Right cardiac atrium (tissue), 5 donors: ENCODE data around the gene PLCB1. TPM values are rescaled to one million over a fixed set of nuclear protein-coding genes. Genes with fewer than 3 reads are reported as not detected.
"Not testable (repeated sequence)": the region's sequence is repeated elsewhere in the genome, so short reads cannot be mapped to it uniquely, and the experiment has no call there.

ENCODE experiments used
- ATAC-seq, 2 donors: fragments of 200-7000 bp; cut with Tn5 transposase; one replicate each; pipeline versions ENCODE4 v1.8.0 to v1.9.1; 2020; ENCODE audit warnings: moderate library complexity in 2 of 2, mild to moderate bottlenecking in 1 of 2
- DNase-seq, 3 donors: peaks; one replicate each; pipeline ENCODE4 v3.0.0-alpha.2; 2020
- H3K27ac ChIP-seq: one replicate; pipeline ENCODE4 v1.5.1; 2013; ENCODE audit warnings: mild to moderate bottlenecking, low read length, control low read depth, moderate library complexity
- H3K27me3 ChIP-seq: one replicate; pipeline ENCODE4 v1.6.1; 2013; ENCODE audit not compliant: control insufficient read depth, insufficient read depth
- H3K4me1 ChIP-seq: one replicate; pipeline ENCODE4 v1.6.1; 2013; ENCODE audit warnings: low read length; ENCODE audit not compliant: control insufficient read depth, insufficient read depth
- H3K4me3 ChIP-seq: one replicate; pipeline ENCODE4 v1.5.1; 2013; ENCODE audit warnings: low read length, control low read depth
- H3K9me3 ChIP-seq: one replicate; pipeline ENCODE4 v1.6.1; 2013; ENCODE audit warnings: low read length; ENCODE audit not compliant: control insufficient read depth
- WGBS: extraction: QIAGEN DNeasy Blood & Tissue Kit; methylation state at CpG from one replicate; pipeline ENCODE4 v1.1.7; 2013; 5-methylcytosine and 5-hydroxymethylcytosine counted together
- intact Hi-C, 4 donors: fragments of 100-400 bp; cut with DNase I; formaldehyde crosslinking; loops; one replicate each; pipeline versions ENCODE4 v1.11.0 to v1.14.0; 2022 to 2023
- long read RNA-seq, 4 donors: library from polyadenylated mRNA; unstranded; transcript quantifications; one replicate each; pipeline ENCODE4 v2.0.0, GENCODE V29; 2020 to 2021
- polyA plus RNA-seq: library from polyadenylated mRNA; stranded (reverse); fragments of 200-250 nt; gene quantifications from one replicate; pipeline ENCODE4 v1.2.3, GENCODE V29; 2013
- total RNA-seq, 4 donors: library from RNA; stranded (reverse); fragmentation: NEBNext Ultra II Directional; extraction: Animal tissue kit (Norgen Biotek cat#: 25700); gene quantifications; one replicate each; pipeline ENCODE4 v1.2.1, GENCODE V29; 2021
- donor health status: healthy with polysubstance abuse.
- donor health status: DM: no; HTN: yes; CAD: no.
- donor health status: DM: no; HTN: no; CAD: no.
- donor health status: DM: no; HTN: yes; CAD: no; lungs with severe emphysema.
- donor health status: DM: yes; HTN: yes; CAD: no.

PLCB1 gene
- 10 to 100 TPM; 11.4 to 20.3 (median 14.1) TPM for total RNA-seq
- polyA plus RNA-seq: 7.6 TPM
- long read RNA-seq, donor 1, partial matches to known transcripts: 1 of 5 reads
- long read RNA-seq, donor 1, other reads (novel, unspliced or antisense): 4 of 5 reads
- long read RNA-seq, donor 2, partial matches to known transcripts: 2 of 5 reads
- long read RNA-seq, donor 2, other reads (novel, unspliced or antisense): 3 of 5 reads
- long read RNA-seq, donor 3, partial matches to known transcripts: 14 of 19 reads
- long read RNA-seq, donor 3, other reads (novel, unspliced or antisense): 5 of 19 reads
- long read RNA-seq, donor 4, full-length matches to known transcripts: 3 of 5 reads
- long read RNA-seq, donor 4, partial matches to known transcripts: 0 of 5 reads
- long read RNA-seq, donor 4, other reads (novel, unspliced or antisense): 2 of 5 reads

DNA sequence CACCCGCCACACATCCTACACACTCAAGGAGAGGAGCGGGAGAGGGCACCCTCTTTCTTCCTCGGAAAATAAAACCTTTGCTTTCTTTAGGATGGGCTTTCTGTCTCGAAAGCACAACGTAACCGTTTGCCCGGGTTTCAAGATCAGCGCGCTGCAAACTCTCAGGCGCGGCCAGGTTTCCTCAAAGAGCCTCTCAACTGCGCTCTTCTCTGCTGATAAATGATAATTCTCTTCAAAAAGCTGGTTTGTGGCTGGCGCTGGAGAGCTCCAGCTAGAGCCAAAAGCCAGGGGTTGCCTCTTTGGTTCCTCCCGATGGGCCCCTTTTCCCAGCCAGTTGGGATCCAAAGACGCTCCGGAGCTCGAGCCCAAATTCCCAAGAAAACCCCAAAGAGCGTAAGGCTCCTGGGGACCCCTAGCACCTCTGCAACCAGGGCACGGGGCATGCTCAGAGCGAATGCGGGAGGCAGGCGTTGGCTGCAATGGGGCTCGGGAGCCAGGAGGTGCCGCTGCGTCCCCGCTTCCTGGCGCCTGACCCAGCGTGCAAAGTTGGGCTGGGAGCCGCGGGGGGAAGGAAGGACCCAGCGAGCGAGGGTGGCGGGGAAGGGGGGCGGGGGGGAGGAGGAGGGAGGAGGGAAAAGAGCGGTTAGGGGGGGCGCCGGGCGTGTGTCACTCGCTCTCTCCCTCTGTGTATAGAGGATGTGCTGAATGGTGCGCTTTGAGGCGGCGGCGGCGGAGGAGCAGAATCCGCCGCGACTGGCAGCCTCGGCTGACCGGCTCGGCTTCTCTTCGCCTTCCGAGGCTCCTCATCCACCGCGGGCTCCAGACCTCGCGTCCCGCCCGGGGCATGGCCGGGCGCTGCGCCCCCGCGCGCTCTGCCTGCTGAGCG, at the start of gene PLCB1:
PLCB1 (plus strand) TSS at position 669 of the 886 bp plus-strand sequence. CDS start 386 bp downstream, outside the sequence.
- WGBS: under 1% methylated on average over 62 of the region's 65 CpGs
- DNase-seq (peak; percentile 89 to 96 (median 96)), ATAC-seq (peak; percentile 92 to 95)
- no peaks in the 10 kb centered on the region for H3K27me3 ChIP-seq
- H3K9me3 ChIP-seq: no peaks in the 10 kb centered on the region
- intact Hi-C loops: loop anchor here (2.0 to 10.0 kb wide), 7 partner anchors 170 to 590 kb away; no protein-coding TSS in a partner anchor
- H3K4me3 ChIP-seq: peak within 1 kb of the TSS; percentile 88
- no peaks in the 10 kb centered on the region for H3K4me1 ChIP-seq
- H3K27ac ChIP-seq: peak within 1 kb of the TSS; percentile 33

DNA sequence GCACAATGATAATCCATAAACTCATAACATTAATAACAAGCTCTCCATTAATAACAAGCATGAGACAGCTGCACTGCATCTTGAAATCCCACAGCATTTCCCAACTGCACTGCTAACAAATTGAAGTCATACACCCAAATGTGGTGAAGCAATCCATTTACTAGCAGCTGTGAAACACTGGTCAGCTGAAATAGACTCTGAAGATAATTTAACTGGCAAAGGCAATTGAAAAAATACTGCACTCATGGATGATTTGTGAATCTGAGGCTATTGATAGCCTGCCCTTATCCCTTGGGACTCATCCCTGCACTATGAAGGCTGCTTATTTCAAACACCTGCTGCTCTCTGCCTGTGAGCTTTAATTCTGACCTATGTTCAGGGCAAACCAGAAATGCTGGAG, 49.1 kb upstream of the PLCB1 start:
- Histone ChIP-seq H3K27ac (no peak overlapping the region), H3K4me3 (no peak overlapping the region), H3K4me1 (no peaks in the 10 kb centered on the region), H3K27me3 (no peaks in the 10 kb centered on the region), H3K9me3 (no peaks in the 10 kb centered on the region)
- intact Hi-C loops: no loop called here
- DNase-seq (peak in 2 of 3 donors; percentile 22 to 40), ATAC-seq (peak; percentile 80 to 92)

GRCh38 chr20:8089668-8090067, 42.4 kb upstream of the PLCB1 start:
- Histone ChIP-seq H3K27ac (no peak overlapping the region), H3K4me3 (no peak overlapping the region), H3K9me3 (no peaks in the 10 kb centered on the region), H3K4me1 (no peaks in the 10 kb centered on the region), H3K27me3 (no peaks in the 10 kb centered on the region)
- WGBS: 72% methylated on average over 5 of the region's 5 CpGs
- intact Hi-C loops: no loop called here
- ATAC-seq (no peak), DNase-seq (no peak)

- Histone ChIP-seq H3K27ac (no peak overlapping the region), H3K9me3 (no peaks in the 10 kb centered on the region), H3K27me3 (no peaks in the 10 kb centered on the region), H3K4me1 (peaks cover 2% of the 10 kb centered on the region), H3K4me3 (no peak overlapping the region)
- ATAC-seq: peak; percentile 44 to 78
- peak; percentile 82 to 93 (median 85) for DNase-seq
- intact Hi-C loops: no loop called here
- WGBS: 2% methylated on average over 1 of the region's 1 CpG
Measured at GRCh38 chr20:8094415-8094818, 37.6 kb upstream of the PLCB1 start.

- no peak for DNase-seq
- Histone ChIP-seq H3K27ac (no peak overlapping the region), H3K27me3 (no peaks in the 10 kb centered on the region), H3K9me3 (no peaks in the 10 kb centered on the region), H3K4me3 (no peak overlapping the region), H3K4me1 (peaks cover 2% of the 10 kb centered on the region)
- peak; percentile 41 to 46 for ATAC-seq
- intact Hi-C loops: no loop called here
- WGBS: 29% methylated on average over 2 of the region's 2 CpGs
Measured at GRCh38 chr20:8094850-8095249, 37.2 kb upstream of the PLCB1 start.

DNA sequence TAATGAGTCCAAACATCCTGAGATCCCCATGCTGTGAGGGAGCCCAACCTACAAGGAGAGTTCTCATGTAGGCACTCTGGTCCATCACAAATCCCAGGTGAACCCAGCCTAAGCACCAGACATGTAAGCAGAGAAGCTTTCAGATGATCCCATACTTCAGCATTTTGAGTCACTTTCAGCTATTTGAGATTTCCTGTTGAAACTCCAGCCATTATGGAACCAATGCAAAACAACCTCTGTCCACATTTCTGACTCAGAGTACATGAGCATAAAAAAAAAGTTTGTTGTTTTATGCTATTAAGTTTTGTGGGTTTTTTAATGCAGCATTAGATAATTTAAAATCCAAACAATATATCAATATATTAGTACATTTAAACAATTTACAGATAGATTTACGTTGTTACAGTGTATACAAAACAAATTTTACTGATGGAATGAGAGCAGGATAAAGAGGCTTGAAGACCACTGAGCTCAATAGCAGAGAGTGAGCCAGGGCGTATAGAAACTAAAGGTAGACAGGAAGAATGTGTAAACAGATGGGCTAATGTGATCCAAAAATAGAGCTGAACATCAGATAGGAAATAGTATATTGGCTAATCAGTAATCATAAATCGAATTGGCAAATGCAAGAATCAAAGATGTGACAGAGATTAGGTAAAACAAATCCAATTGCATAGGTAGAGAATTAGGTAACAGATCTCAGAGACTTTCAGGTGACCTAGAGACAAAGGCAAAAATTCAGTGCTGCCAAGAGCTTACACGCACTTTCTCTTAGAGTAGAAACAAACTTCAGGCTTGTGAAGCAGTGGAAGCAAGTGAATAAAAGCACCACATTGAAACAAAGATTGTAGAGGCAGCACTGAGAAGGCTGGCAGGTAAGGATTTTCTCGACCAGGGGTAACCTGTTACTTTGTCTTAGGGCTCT, 36.2 kb upstream of the PLCB1 start:
- Histone ChIP-seq H3K4me1 (peaks cover 2% of the 10 kb centered on the region), H3K9me3 (no peaks in the 10 kb centered on the region), H3K4me3 (no peak overlapping the region), H3K27ac (no peak overlapping the region), H3K27me3 (no peaks in the 10 kb centered on the region)
- WGBS: 75% methylated on average over 5 of the region's 5 CpGs
- DNase-seq (no peak), ATAC-seq (no peak)
- intact Hi-C loops: no loop called here

GRCh38 chr20:8097307-8097706, 34.8 kb upstream of the PLCB1 start:
- no peak for DNase-seq
- Histone ChIP-seq H3K27ac (no peak overlapping the region), H3K4me1 (peaks cover 2% of the 10 kb centered on the region), H3K9me3 (no peaks in the 10 kb centered on the region), H3K4me3 (no peak overlapping the region), H3K27me3 (no peaks in the 10 kb centered on the region)
- ATAC-seq: no peak
- intact Hi-C loops: no loop called here
- 73% methylated on average over 2 of the region's 2 CpGs for WGBS

- 92% methylated on average over 2 of the region's 2 CpGs for WGBS
- intact Hi-C loops: no loop called here
- no peak overlapping the region for H3K27ac ChIP-seq
- H3K9me3 ChIP-seq: peaks cover 4% of the 10 kb centered on the region
- ATAC-seq (no peak), DNase-seq (no peak)
- H3K4me1 ChIP-seq: no peaks in the 10 kb centered on the region
- H3K4me3 ChIP-seq: no peak overlapping the region
- H3K27me3 ChIP-seq: no peaks in the 10 kb centered on the region
Measured at GRCh38 chr20:8104252-8104651, 27.8 kb upstream of the PLCB1 start.

DNA sequence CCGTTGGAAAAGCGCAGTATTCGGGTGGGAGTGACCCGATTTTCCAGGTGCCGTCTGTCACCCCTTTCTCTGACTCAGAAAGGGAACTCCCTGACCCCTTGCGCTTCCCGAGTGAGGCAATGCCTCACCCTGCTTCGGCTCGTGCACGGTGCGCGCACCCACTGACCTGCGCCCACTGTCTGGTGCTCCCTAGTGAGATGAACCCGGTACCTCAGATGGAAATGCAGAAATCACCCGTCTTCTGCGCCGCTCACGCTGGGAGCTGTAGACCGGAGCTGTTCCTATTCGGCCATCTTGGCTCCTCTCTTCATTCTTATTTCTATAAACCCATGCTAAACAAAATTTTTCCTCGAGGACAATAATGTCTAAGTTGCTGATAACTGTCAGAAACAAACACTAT, 17.5 kb upstream of the PLCB1 start:
- DNase-seq, intact Hi-C loops, H3K4me3 ChIP-seq, ATAC-seq, H3K4me1 ChIP-seq, H3K27ac ChIP-seq, H3K27me3 ChIP-seq, H3K9me3 ChIP-seq: not testable (repeated sequence)
- WGBS: 91% methylated on average over 21 of the region's 21 CpGs

GRCh38 chr20:8115436-8115835, 16.6 kb upstream of the PLCB1 start:
- no peaks in the 10 kb centered on the region for H3K9me3 ChIP-seq
- no peak overlapping the region for H3K4me3 ChIP-seq
- no peaks in the 10 kb centered on the region for H3K4me1 ChIP-seq
- H3K27ac ChIP-seq: peak overlapping the region; percentile 18
- no peak for ATAC-seq
- no peak for DNase-seq
- no peaks in the 10 kb centered on the region for H3K27me3 ChIP-seq
- intact Hi-C loops: no loop called here
